Tracheal epithelial cell (primary cell): ENCODE results near the gene C1orf232. TPM values are rescaled to one million over a fixed set of nuclear protein-coding genes. Genes with fewer than 3 reads are reported as not detected.

Experiments used
- total RNA-seq: library from RNA; depleted of rRNA; stranded (reverse); fragments of >200 nt; gene quantifications from 2 replicates; pipeline ENCODE4 v1.2.1, GENCODE V29; 2014

C1orf232 gene
- not detected in 2 replicates for total RNA-seq

DNA sequence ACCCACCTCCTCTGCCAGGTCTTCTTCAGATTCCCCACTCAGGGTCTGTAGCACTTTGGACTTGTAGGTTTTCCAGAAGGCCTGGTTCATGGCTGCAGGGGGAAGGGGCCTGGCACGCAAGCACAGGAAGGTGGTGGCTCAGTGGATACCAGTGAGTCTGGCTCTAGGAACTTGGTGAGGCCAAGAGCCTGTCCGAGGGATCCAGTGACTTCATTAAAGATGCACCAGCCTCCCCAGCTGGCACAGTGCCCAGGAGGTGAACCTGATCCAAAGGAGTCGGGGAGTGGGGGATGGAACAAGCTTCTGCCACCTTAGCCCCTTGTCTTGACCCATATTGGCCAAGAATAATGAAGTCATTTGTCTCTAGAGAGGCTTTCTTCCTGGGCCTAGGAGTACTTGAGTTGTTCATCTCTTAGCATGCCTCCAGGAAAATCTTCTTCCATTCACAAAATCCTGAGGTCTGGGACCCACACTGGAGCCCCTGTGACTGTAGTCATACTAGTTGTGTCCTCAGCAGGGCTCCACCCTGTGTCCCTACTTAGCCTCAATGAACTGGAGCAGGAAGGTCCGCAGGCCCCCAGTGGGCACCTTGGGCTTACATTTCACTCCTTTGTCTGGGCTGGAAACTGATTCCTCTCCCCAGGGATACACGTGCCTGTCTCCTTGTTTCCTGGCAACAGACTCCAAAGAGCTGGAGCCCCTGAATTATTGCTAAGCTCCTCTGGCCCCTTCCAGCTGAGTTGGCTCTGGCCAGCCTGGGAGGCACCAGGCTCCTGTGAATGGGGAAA lies at the start of gene C1orf232:
TSS of gene C1orf232 (minus strand) at position 554 of the 788 bp plus-strand sequence. CDS start at position 90, 464 bp downstream.

GRCh38 chr1:26190373-26190987 lies 21.7 kb upstream of the C1orf232 start, which contains the start of gene CATSPER4:
TSS of gene CATSPER4 (plus strand) at chr1:26190602. CDS start at chr1:26190628, 26 bp downstream.

DNA sequence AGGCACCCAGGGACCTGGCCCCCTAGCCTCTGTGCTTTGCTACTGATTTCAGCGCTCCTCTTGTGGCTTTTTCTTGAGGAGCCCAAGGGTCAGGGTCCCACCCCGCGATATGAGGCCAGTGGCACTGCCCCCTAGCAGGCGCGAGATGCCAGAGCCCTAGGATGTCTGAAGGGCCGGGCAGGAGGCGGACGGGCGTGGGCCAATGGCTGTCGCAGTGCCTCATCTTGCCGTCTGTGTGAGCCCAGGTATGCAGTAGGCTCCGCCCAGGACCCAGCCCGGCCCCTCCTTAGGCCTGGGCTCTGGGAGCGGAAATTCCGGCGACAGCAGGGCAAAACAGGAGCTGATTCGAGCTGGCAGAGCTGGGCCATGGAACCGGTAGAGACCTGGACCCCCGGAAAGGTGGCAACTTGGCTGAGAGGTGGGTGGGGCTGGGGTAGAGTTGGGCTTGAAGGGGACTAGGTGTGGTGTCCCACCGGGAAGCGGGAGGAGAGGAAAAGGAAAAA lies 8.5 kb upstream of the C1orf232 start, which contains the start of gene CNKSR1:
TSS of gene CNKSR1 (plus strand) at position 310 of the 503 bp plus-strand sequence. CDS start at position 367, 57 bp downstream.

DNA sequence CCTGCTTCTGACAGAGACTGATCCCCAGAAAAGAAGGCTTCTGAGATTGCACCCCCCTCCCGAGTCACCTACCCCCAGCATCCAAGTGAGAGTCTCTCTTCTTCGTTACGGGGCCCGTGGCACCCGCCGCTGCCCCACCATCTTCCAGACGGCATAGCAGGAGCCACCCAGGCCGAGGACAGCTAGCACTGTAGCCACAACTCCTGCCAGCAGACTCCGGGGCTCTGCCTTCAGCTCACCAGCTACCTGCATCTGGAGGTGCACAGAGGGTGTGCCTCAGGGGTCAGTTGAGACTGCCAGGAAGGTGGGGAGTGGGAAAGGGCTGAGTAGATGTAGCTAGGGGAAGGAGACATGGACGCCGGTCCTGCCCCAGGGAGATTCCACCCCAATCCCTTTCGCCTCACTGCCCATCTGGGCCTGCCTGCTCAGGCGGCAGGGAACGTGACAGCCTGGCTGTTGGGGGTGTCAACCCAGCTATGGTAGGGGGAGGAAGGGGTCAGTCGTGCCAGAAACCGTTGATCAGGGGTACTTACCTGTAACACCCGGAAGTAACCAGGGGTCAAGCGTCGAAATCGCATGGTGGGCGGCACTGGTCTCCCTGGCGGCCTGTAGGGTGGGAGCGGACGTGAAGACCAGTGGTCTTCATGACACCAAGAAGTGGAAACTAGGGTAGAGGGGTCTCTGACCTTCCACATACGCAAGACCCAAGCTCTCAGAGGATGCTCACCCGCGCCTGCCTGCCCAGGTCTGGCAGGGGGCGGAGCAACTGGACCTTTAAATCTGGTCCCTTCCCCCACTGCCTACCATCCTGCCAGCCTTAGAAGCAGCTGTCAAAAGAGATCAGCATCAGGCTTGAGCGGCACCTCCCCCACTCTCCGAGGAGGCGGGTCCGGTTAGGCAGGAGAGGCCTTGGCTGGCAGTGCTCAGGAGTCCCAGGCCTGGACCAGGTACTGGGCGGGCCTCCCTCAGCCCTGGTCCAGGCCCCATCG lies 2.6 kb upstream of the C1orf232 start, which contains the start of gene ZNF593OS:
TSS of gene ZNF593OS (minus strand) at position 749 of the 989 bp plus-strand sequence. CDS start at position 578, 171 bp downstream.

DNA sequence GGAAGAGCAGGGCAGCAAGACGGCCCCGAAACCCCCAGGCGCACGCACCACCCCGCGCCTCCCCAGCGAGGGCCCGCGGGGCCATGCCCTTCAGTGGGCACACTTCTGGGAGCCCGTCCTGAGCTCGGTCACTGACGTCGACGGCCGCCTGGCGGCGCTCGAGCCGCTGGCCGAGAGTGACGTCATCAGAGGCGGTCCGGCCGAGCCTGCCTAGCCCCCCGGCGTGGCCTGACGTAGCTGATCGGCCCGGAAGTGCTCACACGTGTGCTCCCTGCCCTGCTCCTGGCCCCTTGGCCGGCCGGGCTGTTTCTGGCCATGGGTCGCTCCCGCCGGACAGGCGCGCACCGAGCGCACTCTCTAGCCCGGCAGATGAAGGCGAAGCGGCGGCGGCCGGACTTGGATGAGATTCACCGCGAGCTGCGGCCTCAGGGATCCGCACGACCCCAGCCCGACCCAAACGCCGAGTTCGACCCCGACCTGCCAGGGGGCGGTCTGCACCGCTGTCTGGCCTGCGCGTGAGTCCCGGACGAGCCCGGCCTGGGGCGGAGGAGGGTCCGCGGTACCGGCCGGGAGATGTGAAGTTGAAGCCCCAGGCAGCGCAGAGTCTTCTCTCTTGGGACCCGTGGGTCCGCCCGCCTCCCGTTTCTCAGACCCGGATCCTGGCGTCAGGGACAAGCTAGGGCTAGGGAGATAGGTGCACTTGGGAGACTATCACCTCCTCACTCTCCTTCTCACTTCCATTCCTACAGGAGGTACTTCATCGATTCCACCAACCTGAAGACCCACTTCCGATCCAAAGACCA lies 1.1 kb upstream of the C1orf232 start, which contains the start of gene ZNF593:
TSS of gene ZNF593 (plus strand) at position 240 of the 803 bp plus-strand sequence. CDS start at position 316, 76 bp downstream.

DNA sequence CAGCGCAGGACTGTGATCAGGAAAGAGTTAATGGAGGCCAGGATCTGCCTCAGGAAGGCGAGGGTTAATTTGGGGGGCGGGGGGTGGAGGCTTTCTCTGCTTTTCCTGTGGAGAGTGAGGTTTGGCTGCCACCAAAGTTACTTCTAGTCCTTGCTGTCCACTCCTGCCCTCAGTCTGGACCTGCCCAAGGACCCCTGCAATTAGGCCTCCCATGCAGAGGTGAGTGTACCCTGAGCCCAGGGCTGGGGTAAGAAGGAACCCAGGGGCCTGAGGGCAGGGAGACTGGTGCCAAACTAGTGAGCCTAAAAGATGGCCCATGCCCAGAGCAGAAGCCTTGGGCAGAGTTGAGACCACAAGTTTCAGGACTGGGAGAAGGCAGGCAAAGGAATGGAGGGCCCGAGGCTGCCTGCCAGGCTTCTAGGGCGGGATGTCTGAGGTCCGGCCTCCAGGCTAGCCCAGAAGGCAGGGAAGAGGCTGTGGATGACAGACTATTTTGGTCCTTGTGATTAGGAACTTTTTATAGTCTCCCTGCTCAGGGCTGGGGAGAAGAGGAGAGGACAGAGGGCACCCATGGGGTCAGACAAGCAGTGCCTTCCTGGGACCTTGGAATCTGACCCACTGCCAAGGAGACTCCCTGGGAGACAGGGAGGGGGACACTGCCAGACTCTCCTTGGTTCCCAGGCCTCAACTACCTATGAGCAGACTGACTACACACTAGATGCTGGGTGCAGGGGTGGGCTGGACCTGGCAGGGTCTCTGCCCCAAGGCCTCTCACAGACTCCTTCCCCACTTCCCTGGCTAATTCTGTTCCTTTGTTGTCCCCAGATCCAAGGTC lies 9.6 kb downstream of the C1orf232 start, which contains the start of gene FAM110D:
TSS of gene FAM110D (plus strand) at position 172 of the 835 bp plus-strand sequence. CDS start 2,213 bp downstream, outside the sequence.

Other genes starting within 250 kb of the C1orf232 start
- 14.2 and 17.9 TPM in 2 replicates for gene PAFAH2, start 170.9 kb downstream of the C1orf232 start, total RNA-seq
- under 0.01 TPM in 1 of 2 replicates, not detected in the other for gene EXTL1, start 147.2 kb downstream of the C1orf232 start, total RNA-seq
- 0.48 TPM in 1 of 2 replicates, not detected in the other for gene SLC30A2, start 122.8 kb downstream of the C1orf232 start, total RNA-seq
- not detected in 2 replicates for gene TRIM63, start 101.3 kb downstream of the C1orf232 start, total RNA-seq
- gene PDIK1L, start 57.1 kb downstream of the C1orf232 start, total RNA-seq: 3.6 and 7.9 TPM in 2 replicates
- gene FAM110D, start 9.9 kb downstream of the C1orf232 start, total RNA-seq: under 0.01 TPM in 1 of 2 replicates, not detected in the other
- 40.3 and 59.3 TPM in 2 replicates for gene ZNF593, start 945 bp upstream of the C1orf232 start, total RNA-seq
- not detected in 2 replicates for gene ZNF593OS, start 2.9 kb upstream of the C1orf232 start, total RNA-seq
- gene CNKSR1, start 8.5 kb upstream of the C1orf232 start, total RNA-seq: 14.7 and 23.9 TPM in 2 replicates
- not detected in 2 replicates for gene CATSPER4, start 21.6 kb upstream of the C1orf232 start, total RNA-seq
- gene CEP85, start 65.2 kb upstream of the C1orf232 start, total RNA-seq: 9.9 and 11.7 TPM in 2 replicates
- gene SH3BGRL3, start 111.1 kb upstream of the C1orf232 start, total RNA-seq: 15.1 and 27.2 TPM in 2 replicates
- 1.2 and 1.9 TPM in 2 replicates for gene UBXN11, start 137.7 kb upstream of the C1orf232 start, total RNA-seq
- not detected in 2 replicates for gene CD52, start 149.0 kb upstream of the C1orf232 start, total RNA-seq
- 36.9 and 51.1 TPM in 2 replicates for gene CRYBG2, start 185.2 kb upstream of the C1orf232 start, total RNA-seq
- not detected in 2 replicates for gene ZNF683, start 203.8 kb upstream of the C1orf232 start, total RNA-seq
- gene LIN28A, start 241.9 kb upstream of the C1orf232 start, total RNA-seq: not detected in 2 replicates